Fibroblast of skin of left biceps (primary cell): ENCODE data around the gene REL.
"Not testable (repeated sequence)": the region's sequence is repeated elsewhere in the genome, so short reads cannot be mapped to it uniquely, and the experiment has no call there.

Experiments used
- DNase-seq, 2 experiments: peaks; one replicate each; pipeline ENCODE4 v3.0.0-alpha.2; 2013; ENCODE audit warnings: low read depth in 2 of 2

Gene REL

GRCh38 chr2:60881047-60881932, at the start of gene REL:
Gene REL, plus strand, starts transcription at chr2:60881574. Its CDS starts 267 bp downstream, at chr2:60881841.
- DNase-seq = peak; percentile 53

GRCh38 chr2:60831921-60832320, 49.5 kb upstream of the REL start:
- DNase-seq = no peak

- no peak for DNase-seq
These were observed 48.8 kb upstream of the REL start for GRCh38 chr2:60832621-60833020.

- DNase-seq = no peak
These were observed 47.1 kb upstream of the REL start for GRCh38 chr2:60834270-60834717.

- no peak for DNase-seq
These were observed 44.9 kb upstream of the REL start for GRCh38 chr2:60836491-60836890.

- no peak for DNase-seq
These were observed 44.3 kb upstream of the REL start for GRCh38 chr2:60837123-60837522.

- DNase-seq = no peak
These were observed 42.9 kb upstream of the REL start for GRCh38 chr2:60838481-60838880.

- DNase-seq = no peak
These were observed 42.1 kb upstream of the REL start for GRCh38 chr2:60839126-60839813.

- DNase-seq = no peak
These were observed 40.5 kb upstream of the REL start for GRCh38 chr2:60840880-60841279.

- DNase-seq = no peak
These were observed 38.4 kb upstream of the REL start for GRCh38 chr2:60843006-60843405.

GRCh38 chr2:60844105-60844504, 37.3 kb upstream of the REL start:
- DNase-seq = no peak

GRCh38 chr2:60847854-60848253, 33.5 kb upstream of the REL start:
- no peak for DNase-seq

GRCh38 chr2:60849187-60849586, 32.2 kb upstream of the REL start:
- no peak for DNase-seq

GRCh38 chr2:60852282-60852860, 29.0 kb upstream of the REL start:
- DNase-seq = no peak

- no peak for DNase-seq
These were observed 27.8 kb upstream of the REL start for GRCh38 chr2:60853531-60853930.

GRCh38 chr2:60855989-60856669, 25.2 kb upstream of the REL start:
- no peak for DNase-seq

GRCh38 chr2:60857056-60857455, 24.3 kb upstream of the REL start:
- DNase-seq = no peak

GRCh38 chr2:60858897-60859311, 22.5 kb upstream of the REL start:
- no peak for DNase-seq

GRCh38 chr2:60861736-60862135, 19.6 kb upstream of the REL start:
- no peak for DNase-seq

GRCh38 chr2:60862642-60863041, 18.7 kb upstream of the REL start:
- no peak for DNase-seq

- not testable (repeated sequence) for DNase-seq
These were observed 16.0 kb upstream of the REL start for GRCh38 chr2:60865361-60865760.

- no peak for DNase-seq
These were observed 14.4 kb upstream of the REL start for GRCh38 chr2:60867007-60867406.
